Skin of body (tissue), 3 donors: ENCODE results near the gene RGN. TPM values are rescaled to one million over a fixed set of nuclear protein-coding genes. Genes with fewer than 3 reads are reported as not detected.
A peak's percentile ranks its signal among the peaks of the same experiment; 100 is the strongest.
"Not testable (repeated sequence)": the region's sequence is repeated elsewhere in the genome, so short reads cannot be mapped to it uniquely, and the experiment has no call there.

Experiments
- DNase-seq: peaks from one replicate; lab custom pipeline; 2025; lab: John Stamatoyannopoulos, UW
- small RNA-seq: library from RNA; depleted of rRNA; stranded (forward); fragments of <200 nt; gene quantifications from one replicate; pipeline ENCODE3, GENCODE V24; 2014; ENCODE audit warnings: low replicate concordance
- total RNA-seq: library from RNA; depleted of rRNA; stranded (reverse); fragments of >200 nt; gene quantifications from one replicate; pipeline ENCODE4 v1.2.3, GENCODE V29; 2014

RGN gene
- total RNA-seq, 1 donor from 2014 or later: 3.7 TPM

GRCh38 chrX:47116551-47117110 is 38.4 kb downstream of the RGN start:
- DNase-seq: not testable (repeated sequence)

GRCh38 chrX:47124466-47124865 is 46.2 kb downstream of the RGN start:
- DNase-seq: not testable (repeated sequence)

DNA sequence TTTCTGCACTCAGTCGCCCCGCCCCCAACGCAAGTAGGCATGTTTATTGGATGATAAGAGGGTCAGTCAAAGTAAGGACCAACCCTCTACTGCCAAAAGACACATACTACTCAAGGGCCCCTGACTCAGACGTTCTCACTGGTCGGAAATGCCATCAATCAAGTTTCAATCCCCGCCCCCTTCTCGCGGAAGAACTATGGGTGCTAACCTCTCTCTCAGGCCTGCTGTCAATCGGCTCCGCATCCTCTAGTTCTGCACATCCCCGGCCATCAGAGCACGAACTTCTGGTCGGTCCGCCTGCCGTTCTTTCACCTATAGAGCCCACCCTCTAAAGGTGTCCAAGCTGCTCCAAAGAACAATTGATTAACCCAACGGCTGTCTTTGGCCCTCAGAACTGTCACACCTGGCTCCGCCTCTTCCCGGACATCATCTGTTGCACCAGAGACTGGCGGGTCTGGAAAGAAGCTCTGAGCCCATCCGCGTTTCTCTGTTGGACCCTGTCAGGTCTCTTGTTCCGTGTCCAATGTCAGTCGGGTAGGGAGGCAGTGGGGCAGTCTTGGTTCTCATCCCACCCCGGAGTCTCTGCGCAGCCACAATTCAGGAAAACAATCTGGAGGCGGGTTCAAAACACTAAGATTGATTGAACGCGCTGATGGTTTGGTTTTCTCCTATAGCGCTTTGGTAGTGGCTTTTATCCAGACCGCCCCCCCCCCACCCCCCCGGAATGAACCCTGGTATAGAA is 51.1 kb downstream of the RGN start:
- DNase-seq: peak; percentile 94

DNA sequence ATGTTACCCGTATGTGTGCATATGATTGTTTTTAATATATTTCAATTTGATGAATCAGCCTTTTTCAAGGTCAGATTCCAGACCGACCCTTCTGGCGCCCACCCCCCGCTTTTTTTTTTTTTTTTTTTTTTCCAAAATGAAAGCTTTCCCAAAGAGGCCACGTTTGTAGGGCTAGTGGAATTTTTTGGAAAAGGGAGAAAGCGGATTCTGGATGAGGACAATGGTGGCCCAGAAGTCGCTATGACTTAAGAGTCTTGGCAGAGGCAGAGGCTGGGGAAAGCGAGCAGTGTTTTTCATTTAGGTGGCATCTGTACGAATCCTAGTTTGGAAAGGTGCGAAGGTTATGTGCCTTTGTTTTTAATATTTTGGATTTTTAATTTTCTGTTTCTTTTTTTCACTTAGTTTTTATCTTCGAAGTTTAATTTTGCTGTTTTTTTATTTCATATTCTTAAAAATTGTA is 51.7 kb downstream of the RGN start:
- DNase-seq: no peak

GRCh38 chrX:47133493-47133892 is 55.2 kb downstream of the RGN start:
- no peak for DNase-seq

- DNase-seq: not testable (repeated sequence)
Measured at GRCh38 chrX:47135650-47136049, 57.4 kb downstream of the RGN start.

DNA sequence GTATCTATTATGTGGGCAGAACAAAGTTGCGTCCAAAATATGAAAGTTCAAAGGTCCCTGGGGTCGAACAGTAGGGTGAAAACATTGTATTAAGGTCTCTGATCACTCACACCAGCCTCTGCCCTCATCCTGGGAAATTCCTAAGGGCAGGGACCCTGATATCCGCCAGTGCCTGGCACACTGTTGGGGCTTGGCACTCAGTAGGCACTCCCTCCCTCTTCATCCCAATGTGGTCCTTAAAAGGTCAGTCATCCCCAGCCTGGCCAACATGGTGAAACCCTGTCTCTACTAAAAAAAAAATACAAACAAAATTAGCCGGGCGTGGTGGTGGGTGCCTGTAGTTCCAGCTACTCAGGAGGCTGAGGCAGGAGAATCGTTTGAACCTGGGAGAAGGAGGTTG is 59.9 kb downstream of the RGN start:
- DNase-seq: no peak

Small RNA genes lying within 50 kb of the gene (small RNA-seq; reads per million reads assigned to genes)
- gene RNU12-2P (2.2 reads per million, percentile 86 among the genes with 10 or more reads in this experiment), gene RNU6-1189P (not detected)

Other genes starting within 250 kb of the RGN start
- gene RP2, start 241.4 kb upstream of the RGN start, total RNA-seq: 19.1 TPM
- 7.7 TPM for gene JADE3, start 166.0 kb upstream of the RGN start, total RNA-seq
- 64.8 TPM for gene NDUFB11, start 66.3 kb downstream of the RGN start, total RNA-seq
- gene RBM10, start 66.8 kb downstream of the RGN start, total RNA-seq: 21.4 TPM
- 74.4 TPM for gene UBA1, start 115.4 kb downstream of the RGN start, total RNA-seq
- 38.7 TPM for gene CDK16, start 140.2 kb downstream of the RGN start, total RNA-seq
- gene USP11, start 154.6 kb downstream of the RGN start, total RNA-seq: 49.5 TPM